Hepatocyte (in vitro differentiated cells): ENCODE results near the gene PPBP. TPM values are rescaled to one million over a fixed set of nuclear protein-coding genes. Genes with fewer than 3 reads are reported as not detected.

ENCODE experiments used
- DNase-seq: peaks from one replicate; pipeline ENCODE4 v3.0.0-alpha.2; 2016; ENCODE audit warnings: low spot score
- H2AFZ ChIP-seq: fragments of 200-600 bp; sonication (generic); 2 replicates; pipeline ENCODE4 v1.6.0; 2016; ENCODE audit warnings: antibody characterized with exemption, mild to moderate bottlenecking
- H3K27ac ChIP-seq: fragments of 200-600 bp; sonication (generic); 2 replicates; pipeline ENCODE4 v1.5.1; 2016; ENCODE audit warnings: mild to moderate bottlenecking
- H3K27me3 ChIP-seq: fragments of 200-600 bp; sonication (generic); 2 replicates; pipeline ENCODE4 v1.6.1; 2016
- H3K36me3 ChIP-seq: fragments of 200-600 bp; sonication (generic); replicated peaks from 2 replicates; pipeline ENCODE4 v1.5.1; 2016; ENCODE audit warnings: low read depth; ENCODE audit not compliant: insufficient read depth
- H3K4me1 ChIP-seq: fragments of 200-600 bp; sonication (generic); 2 replicates; pipeline ENCODE4 v1.5.1; 2016; ENCODE audit warnings: mild to moderate bottlenecking, moderate library complexity; ENCODE audit not compliant: insufficient read depth
- H3K4me2 ChIP-seq: fragments of 200-600 bp; sonication (generic); 2 replicates; pipeline ENCODE4 v1.6.0; 2016
- H3K4me3 ChIP-seq: fragments of 200-600 bp; sonication (generic); 2 replicates; pipeline ENCODE4 v1.5.1; 2016; ENCODE audit warnings: mild to moderate bottlenecking
- H3K79me2 ChIP-seq: fragments of 200-600 bp; sonication (generic); 2 replicates; pipeline ENCODE4 v1.6.0; 2017; ENCODE audit warnings: mild to moderate bottlenecking
- H3K9me2 ChIP-seq: fragments of 200-600 bp; sonication (generic); replicated peaks from 2 replicates; pipeline ENCODE4 v1.6.0; 2017; ENCODE audit warnings: mild to moderate bottlenecking; ENCODE audit not compliant: insufficient read depth
- H3K9me3 ChIP-seq: fragments of 200-600 bp; sonication (generic); 2 replicates; pipeline ENCODE4 v1.5.1; 2016; ENCODE audit warnings: low read depth, mild to moderate bottlenecking
- H4K20me1 ChIP-seq: fragments of 200-600 bp; sonication (generic); 2 replicates; pipeline ENCODE4 v1.6.0; 2016; ENCODE audit warnings: mild to moderate bottlenecking; ENCODE audit not compliant: insufficient read depth, poor library complexity, severe bottlenecking
- EZH2 ChIP-seq: fragments of 200-600 bp; sonication (generic); IDR thresholded peaks from 2 replicates; pipeline ENCODE4 v1.6.1; 2016; ENCODE audit warnings: antibody characterized with exemption, mild to moderate bottlenecking, borderline replicate concordance
- EZH2phosphoT487 ChIP-seq: fragments of 200-600 bp; sonication (generic); IDR thresholded peaks from one replicate; pipeline ENCODE4 v1.6.1; 2018; ENCODE audit warnings: antibody characterized with exemption, mild to moderate bottlenecking, low read depth, moderate library complexity; ENCODE audit not compliant: unreplicated experiment, severe bottlenecking
- polyA plus RNA-seq: library from polyadenylated mRNA; unstranded; fragments of >200 nt; fragmentation: Nextera tagmentation; extraction: Ambion mirVana; gene quantifications from 2 replicates; pipeline ENCODE4 v1.2.1, GENCODE V29; 2016
- small RNA-seq: library from RNA; depleted of rRNA; stranded (forward); fragments of <200 nt; gene quantifications from one replicate; pipeline ENCODE3, GENCODE V24; 2014
- total RNA-seq: library from RNA; depleted of rRNA; stranded (reverse); fragments of >200 nt; gene quantifications from 2 replicates; pipeline ENCODE4 v1.2.3, GENCODE V29; 2014
- TF ChIP-seq, protein P1 (sequence below): fragments of 200-600 bp; sonication (generic); IDR thresholded peaks from 2 replicates; pipeline ENCODE4 v1.5.1; 2016; ENCODE audit warnings: antibody characterized with exemption, mild to moderate bottlenecking; ENCODE audit not compliant: poor library complexity

PPBP gene
- total and polyA plus RNA-seq, 2 experiments from 2014 or later, result 1.2 TPM; not detected in 1

DNA sequence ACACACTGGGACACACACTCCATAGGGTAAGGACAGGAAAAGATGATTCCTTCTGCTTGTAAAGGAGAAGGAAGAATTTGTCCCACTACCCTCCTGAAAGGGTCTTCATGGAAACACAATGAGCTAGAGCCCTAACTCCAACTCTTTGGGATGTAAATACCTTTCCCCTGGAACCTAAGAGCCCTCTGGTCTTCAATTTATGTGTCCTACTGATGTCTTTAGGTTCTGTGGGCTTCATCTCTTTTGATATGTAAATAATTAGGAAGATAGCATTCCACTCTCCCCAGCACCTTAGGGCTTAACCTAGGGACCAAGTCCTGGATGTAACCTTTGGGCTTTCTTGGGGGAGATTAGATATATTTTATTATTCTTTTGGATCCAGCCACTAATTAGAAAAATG lies 44.4 kb downstream of the PPBP start:
- no peak for TF ChIP-seq EZH2
- TF ChIP-seq, protein P1, sequence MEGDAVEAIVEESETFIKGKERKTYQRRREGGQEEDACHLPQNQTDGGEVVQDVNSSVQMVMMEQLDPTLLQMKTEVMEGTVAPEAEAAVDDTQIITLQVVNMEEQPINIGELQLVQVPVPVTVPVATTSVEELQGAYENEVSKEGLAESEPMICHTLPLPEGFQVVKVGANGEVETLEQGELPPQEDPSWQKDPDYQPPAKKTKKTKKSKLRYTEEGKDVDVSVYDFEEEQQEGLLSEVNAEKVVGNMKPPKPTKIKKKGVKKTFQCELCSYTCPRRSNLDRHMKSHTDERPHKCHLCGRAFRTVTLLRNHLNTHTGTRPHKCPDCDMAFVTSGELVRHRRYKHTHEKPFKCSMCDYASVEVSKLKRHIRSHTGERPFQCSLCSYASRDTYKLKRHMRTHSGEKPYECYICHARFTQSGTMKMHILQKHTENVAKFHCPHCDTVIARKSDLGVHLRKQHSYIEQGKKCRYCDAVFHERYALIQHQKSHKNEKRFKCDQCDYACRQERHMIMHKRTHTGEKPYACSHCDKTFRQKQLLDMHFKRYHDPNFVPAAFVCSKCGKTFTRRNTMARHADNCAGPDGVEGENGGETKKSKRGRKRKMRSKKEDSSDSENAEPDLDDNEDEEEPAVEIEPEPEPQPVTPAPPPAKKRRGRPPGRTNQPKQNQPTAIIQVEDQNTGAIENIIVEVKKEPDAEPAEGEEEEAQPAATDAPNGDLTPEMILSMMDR, result no peak
- TF ChIP-seq EZH2phosphoT487, result no peak

DNA sequence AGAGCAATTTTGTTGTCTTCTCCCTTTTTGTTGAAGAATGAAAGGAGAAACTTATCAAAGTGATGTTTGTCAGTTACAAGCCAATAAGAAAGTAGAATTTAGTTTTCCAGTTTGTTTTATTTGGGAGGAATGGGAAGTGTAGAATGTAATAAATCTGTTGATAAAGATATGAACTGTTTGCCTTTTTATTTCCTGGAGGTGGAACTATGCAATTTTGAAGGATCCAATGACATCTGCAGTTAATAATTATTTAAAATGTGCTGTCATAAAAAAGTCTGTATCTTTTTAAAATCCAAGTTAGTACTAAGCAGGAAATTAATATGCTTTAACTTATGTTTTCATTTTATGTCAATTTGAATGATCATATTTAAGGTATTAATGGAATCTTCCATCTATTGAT lies 51.0 kb downstream of the PPBP start:
- no peaks in the 10 kb centered on the region for H3K79me2 ChIP-seq
- H3K27me3 ChIP-seq, result no peaks in the 10 kb centered on the region
- peaks cover 3% of the 10 kb centered on the region for H3K4me1 ChIP-seq
- H2AFZ ChIP-seq, result peak overlapping the region; percentile 31
- no peak for DNase-seq
- no peak overlapping the region for H3K27ac ChIP-seq
- H3K4me2 ChIP-seq, result no peak overlapping the region
- H3K9me2 ChIP-seq, result no peaks in the 10 kb centered on the region
- H3K36me3 ChIP-seq, result no peaks in the 10 kb centered on the region
- no peaks in the 10 kb centered on the region for H3K9me3 ChIP-seq
- TF ChIP-seq, protein P1, result no peak
- TF ChIP-seq EZH2phosphoT487 (no peak), EZH2 (no peak)
- no peak overlapping the region for H3K4me3 ChIP-seq
- H4K20me1 ChIP-seq, result no peaks in the 10 kb centered on the region

More for the DNA sequence above, 44.4 kb downstream of the PPBP start:
- Histone ChIP-seq H3K36me3 (no peaks in the 10 kb centered on the region), H3K9me2 (no peaks in the 10 kb centered on the region), H3K79me2 (no peaks in the 10 kb centered on the region), H3K27me3 (peaks cover 30% of the 10 kb centered on the region), H3K4me1 (no peaks in the 10 kb centered on the region), H3K4me3 (no peak overlapping the region), H3K9me3 (no peaks in the 10 kb centered on the region), H2AFZ (peak overlapping the region; percentile 76), H4K20me1 (no peaks in the 10 kb centered on the region), H3K4me2 (peak overlapping the region; percentile 98), H3K27ac (no peak overlapping the region)
- DNase-seq, result no peak

Small RNA genes lying within 50 kb of the gene (small RNA-seq; reads per million reads assigned to genes)
- not detected for gene RN7SL218P

Other genes starting within 250 kb of the PPBP start
- 32.5 and 43.9 TPM in 2 replicates for gene CXCL8, start 247.6 kb downstream of the PPBP start, total RNA-seq
- gene CXCL8, start 247.6 kb downstream of the PPBP start, polyA plus RNA-seq, result 21.6 and 35.0 TPM in 2 replicates
- gene CXCL6, start 151.5 kb downstream of the PPBP start, total RNA-seq, result 6.0 and 7.5 TPM in 2 replicates
- 3.7 and 4.4 TPM in 2 replicates for gene CXCL6, start 151.5 kb downstream of the PPBP start, polyA plus RNA-seq
- gene PF4V1, start 134.9 kb downstream of the PPBP start, total RNA-seq, result not detected in 2 replicates
- not detected in 2 replicates for gene PF4V1, start 134.9 kb downstream of the PPBP start, polyA plus RNA-seq
- gene CXCL1, start 118.8 kb downstream of the PPBP start, total RNA-seq, result 8.3 and 9.6 TPM in 2 replicates
- 28.8 and 33.5 TPM in 2 replicates for gene CXCL1, start 118.8 kb downstream of the PPBP start, polyA plus RNA-seq
- gene PF4, start 6.2 kb downstream of the PPBP start, total RNA-seq, result 4.3 TPM in 1 of 2 replicates, not detected in the other
- gene PF4, start 6.2 kb downstream of the PPBP start, polyA plus RNA-seq, result 3.0 and 3.3 TPM in 2 replicates
- 27.7 and 31.9 TPM in 2 replicates for gene CXCL5, start 10.5 kb upstream of the PPBP start, total RNA-seq
- 22.4 and 31.3 TPM in 2 replicates for gene CXCL5, start 10.5 kb upstream of the PPBP start, polyA plus RNA-seq
- gene CXCL3, start 50.5 kb upstream of the PPBP start, total RNA-seq, result 12.9 and 16.1 TPM in 2 replicates
- 77.1 and 92.1 TPM in 2 replicates for gene CXCL3, start 50.5 kb upstream of the PPBP start, polyA plus RNA-seq
- gene CXCL2, start 111.0 kb upstream of the PPBP start, total RNA-seq, result 105 and 137 TPM in 2 replicates
- 284 and 334 TPM in 2 replicates for gene CXCL2, start 111.0 kb upstream of the PPBP start, polyA plus RNA-seq
- gene MTHFD2L, start 169.9 kb upstream of the PPBP start, total RNA-seq, result 29.4 and 32.0 TPM in 2 replicates
- gene MTHFD2L, start 169.9 kb upstream of the PPBP start, polyA plus RNA-seq, result 20.0 and 26.3 TPM in 2 replicates